PC-9 (cell line): Measurements from ENCODE around the gene PPP2R5E. TPM values are rescaled to one million over a fixed set of nuclear protein-coding genes. Genes with fewer than 3 reads are reported as not detected.

Experiments
- BruUV-seq: library from RNA; stranded (reverse); fragments of 400-500 nt; replicated peaks from 2 replicates; lab custom pipeline; 2021; lab: Mats Ljungman, UMichigan
- CTCF ChIA-PET: fragments of 300-600 bp; sonication (Branson Sonifier 250); formaldehyde crosslinking; loops from one replicate; lab custom pipeline; 2022; ENCODE audit warnings: antibody characterized with exemption; lab: Charles Lee
- POLR2A ChIA-PET: fragments of 300-600 bp; sonication (Branson Sonifier 250); formaldehyde crosslinking; loops from one replicate; lab custom pipeline; 2022; ENCODE audit warnings: antibody characterized with exemption; ENCODE audit not compliant: unreplicated experiment; lab: Charles Lee
- DNase-seq, 2 experiments: peaks; one replicate each; pipeline versions ENCODE4 v3.0.0 to v3.0.0-alpha.2; 2015 to 2022; ENCODE audit warnings: mixed read lengths in 1 of 2
- H2AFZ ChIP-seq: fragments of 200-600 bp; sonication (generic); 2 replicates; pipeline ENCODE4 v1.8.1; 2017; ENCODE audit warnings: antibody characterized with exemption
- H3F3A ChIP-seq: fragments of 200-600 bp; sonication (generic); 2 replicates; pipeline ENCODE4 v1.8.1; 2017; ENCODE audit warnings: antibody characterized with exemption, mild to moderate bottlenecking, low read depth; ENCODE audit not compliant: insufficient read depth
- H3K27ac ChIP-seq: fragments of 200-600 bp; sonication (generic); 2 replicates; pipeline ENCODE4 v1.6.1; 2016; ENCODE audit warnings: mixed run types
- H3K27me3 ChIP-seq: fragments of 200-600 bp; sonication (generic); 2 replicates; pipeline ENCODE4 v1.6.1; 2016; ENCODE audit warnings: low read depth, mixed run types; ENCODE audit not compliant: insufficient read depth
- H3K36me3 ChIP-seq: fragments of 200-600 bp; sonication (generic); 2 replicates; pipeline ENCODE4 v1.6.1; 2016; ENCODE audit warnings: low read depth, mixed run types
- H3K4me1 ChIP-seq: fragments of 200-600 bp; sonication (generic); replicated peaks from 2 replicates; pipeline ENCODE4 v1.6.1; 2016; ENCODE audit warnings: mixed run types; ENCODE audit not compliant: insufficient read depth
- H3K4me2 ChIP-seq: fragments of 200-600 bp; sonication (generic); 2 replicates; pipeline ENCODE4 v1.6.1; 2017; ENCODE audit warnings: mixed run types
- H3K4me3 ChIP-seq: fragments of 200-600 bp; sonication (generic); 2 replicates; pipeline ENCODE4 v1.6.1; 2016; ENCODE audit warnings: mixed run types
- H3K79me2 ChIP-seq: fragments of 200-600 bp; sonication (generic); 2 replicates; pipeline ENCODE4 v1.6.1; 2017; ENCODE audit warnings: low read depth, mixed run types
- H3K9me2 ChIP-seq: fragments of 200-600 bp; sonication (generic); 2 replicates; pipeline ENCODE4 v1.8.1; 2017; ENCODE audit warnings: mild to moderate bottlenecking; ENCODE audit not compliant: insufficient read depth
- H3K9me3 ChIP-seq: fragments of 200-600 bp; sonication (generic); 2 replicates; pipeline ENCODE4 v1.8.1; 2016; ENCODE audit warnings: low read depth; ENCODE audit not compliant: insufficient read depth
- H4K20me1 ChIP-seq: fragments of 200-600 bp; sonication (generic); 2 replicates; pipeline ENCODE4 v1.8.1; 2017; ENCODE audit not compliant: insufficient read depth
- CTCF ChIP-seq: fragments of 200-600 bp; sonication (generic); conservative IDR thresholded peaks from 2 replicates; pipeline ENCODE4 v1.6.1; 2017; ENCODE audit warnings: mixed run types, antibody characterized with exemption, mild to moderate bottlenecking, moderate library complexity
- EZH2 ChIP-seq: fragments of 200-600 bp; sonication (generic); IDR thresholded peaks from 2 replicates; pipeline ENCODE4 v1.8.0; 2017; ENCODE audit warnings: antibody characterized with exemption, low read depth
- intact Hi-C: fragments of 100-400 bp; cut with micrococcal nuclease; formaldehyde crosslinking; loops from one replicate; pipeline ENCODE4 v1.10.0; 2022; ENCODE audit not compliant: unreplicated experiment
- total RNA-seq: library from RNA; stranded (reverse); gene quantifications from 2 replicates; pipeline ENCODE4 v1.2.3, GENCODE V29; 2021

PPP2R5E gene
- total RNA-seq, 1 experiment from 2014 or later = 66.4 TPM

- no peak for DNase-seq
- intact Hi-C loops = no loop called here
- no peak overlapping the region for H3K27ac ChIP-seq
- CTCF ChIA-PET = no interaction called here
- no peak overlapping the region for H3K4me3 ChIP-seq
- POLR2A ChIA-PET = no interaction called here
- H3K36me3 ChIP-seq = peaks cover 9% of the 10 kb centered on the region
- 0 out of 2 replicates have a peak, but pooled peaks cover 3% of the 10 kb centered on the region for H4K20me1 ChIP-seq
- TF ChIP-seq CTCF (no peak), EZH2 (no peak)
- BruUV-seq = no TSS peak
- H3K4me2 ChIP-seq = no peak overlapping the region
- H3K27me3 ChIP-seq = no peaks in the 10 kb centered on the region
- H3K4me1 ChIP-seq = no peaks in the 10 kb centered on the region
- no peaks in the 10 kb centered on the region for H3K79me2 ChIP-seq
- H3F3A ChIP-seq = no peaks in the 10 kb centered on the region; the same call in 1 of the 2 replicates
- H2AFZ ChIP-seq = no peak overlapping the region
- H3K9me2 ChIP-seq = no peaks in the 10 kb centered on the region
- H3K9me3 ChIP-seq = no peaks in the 10 kb centered on the region
Observed at GRCh38 chr14:63418020-63418419, 125.2 kb downstream of the PPP2R5E start.

- POLR2A ChIA-PET = no interaction called here
- no TSS peak for BruUV-seq
- no peaks in the 10 kb centered on the region for H3K79me2 ChIP-seq
- H3K4me3 ChIP-seq = no peak overlapping the region
- no peaks in the 10 kb centered on the region; the same call in 1 of the 2 replicates for H3F3A ChIP-seq
- no peak overlapping the region for H3K4me2 ChIP-seq
- H3K9me2 ChIP-seq = no peaks in the 10 kb centered on the region
- DNase-seq = no peak
- peaks cover 5% of the 10 kb centered on the region for H3K36me3 ChIP-seq
- no peaks in the 10 kb centered on the region for H3K27me3 ChIP-seq
- H3K9me3 ChIP-seq = no peaks in the 10 kb centered on the region
- TF ChIP-seq CTCF (no peak), EZH2 (no peak)
- no peak overlapping the region for H2AFZ ChIP-seq
- H3K27ac ChIP-seq = no peak overlapping the region
- CTCF ChIA-PET = no interaction called here
- intact Hi-C loops = no loop called here
- H4K20me1 ChIP-seq = 0 out of 2 replicates have a peak, but pooled peaks cover 12% of the 10 kb centered on the region
- H3K4me1 ChIP-seq = no peaks in the 10 kb centered on the region
Observed at GRCh38 chr14:63413009-63413408, 130.2 kb downstream of the PPP2R5E start.

- TF ChIP-seq EZH2 = no peak
- TF ChIP-seq CTCF = no peak
- no peak for DNase-seq
- H2AFZ ChIP-seq = no peak overlapping the region
- H3K4me1 ChIP-seq = no peaks in the 10 kb centered on the region
- ChIA-PET CTCF (interaction anchor here (0.6 kb wide), 1 partner anchor 228 kb away, joined by 7 read pairs; no protein-coding TSS in a partner anchor), POLR2A (no interaction called here)
- H3K4me3 ChIP-seq = no peak overlapping the region
- H4K20me1 ChIP-seq = no peaks in the 10 kb centered on the region; the same call in 1 of the 2 replicates
- H3K27ac ChIP-seq = no peak overlapping the region
- H3K4me2 ChIP-seq = no peak overlapping the region
- H3K9me2 ChIP-seq = no peaks in the 10 kb centered on the region
- H3K9me3 ChIP-seq = no peaks in the 10 kb centered on the region; the same call in 1 of the 2 replicates
- H3F3A ChIP-seq = no peaks in the 10 kb centered on the region
- H3K36me3 ChIP-seq = no peaks in the 10 kb centered on the region
- BruUV-seq = no TSS peak
- intact Hi-C loops = no loop called here
- no peaks in the 10 kb centered on the region for H3K79me2 ChIP-seq
- no peaks in the 10 kb centered on the region for H3K27me3 ChIP-seq
Observed at GRCh38 chr14:63406333-63406732, 136.8 kb downstream of the PPP2R5E start.
